H1 (cell line): ENCODE measurements around the gene COX19. TPM values are rescaled to one million over a fixed set of nuclear protein-coding genes. Genes with fewer than 3 reads are reported as not detected.
A peak's percentile ranks its signal among the peaks of the same experiment; 100 is the strongest.

ENCODE experiments used
- CTCF ChIA-PET: fragments of 300-600 bp; sonication (Branson Sonifier 250); formaldehyde crosslinking; loops from one replicate; lab custom pipeline; 2021; ENCODE audit not compliant: partially characterized antibody; lab: Charles Lee
- POLR2A ChIA-PET: fragments of 300-600 bp; sonication (Branson Sonifier 250); formaldehyde crosslinking; loops from one replicate; lab custom pipeline; 2021; ENCODE audit warnings: inconsistent platforms; ENCODE audit not compliant: partially characterized antibody; lab: Charles Lee
- DNase-seq, 2 experiments: peaks; one replicate each; pipeline versions ENCODE4 v3.0.0 to v3.0.0-alpha.2; 2010 to 2022; ENCODE audit warnings: low spot score in 2 of 2, low read depth in 1 of 2, mixed read lengths in 1 of 2
- FAIRE-seq: peaks from 2 replicates; lab custom pipeline; 2011; peaks lifted over from hg19 to GRCh38; lab: Jason Lieb, UNC
- H2AFZ ChIP-seq: 2 replicates; pipeline ENCODE4 v1.8.1; 2012; ENCODE audit warnings: low read length, inconsistent platforms
- H2AK5ac ChIP-seq: 2 replicates; pipeline ENCODE4 v1.6.1; 2013; ENCODE audit warnings: low read depth, low read length
- H2BK120ac ChIP-seq: replicated peaks from 2 replicates; pipeline ENCODE3; 2013; ENCODE audit warnings: low read depth, low read length, inconsistent platforms
- H2BK12ac ChIP-seq: 2 replicates; pipeline ENCODE4 v1.6.1; 2013; ENCODE audit warnings: low read depth, low read length
- H2BK15ac ChIP-seq: 2 replicates; pipeline ENCODE4 v1.6.1; 2013; ENCODE audit warnings: low read length
- H2BK20ac ChIP-seq: 2 replicates; pipeline ENCODE4 v1.6.1; 2013; ENCODE audit warnings: low read length
- H2BK5ac ChIP-seq: 2 replicates; pipeline ENCODE4 v1.6.1; 2013; ENCODE audit warnings: low read depth, low read length
- H3K14ac ChIP-seq: 2 replicates; pipeline ENCODE4 v1.6.1; 2013; ENCODE audit warnings: inconsistent platforms; ENCODE audit not compliant: insufficient read length
- H3K18ac ChIP-seq: 2 replicates; pipeline ENCODE4 v1.6.1; 2013; ENCODE audit warnings: low read length; ENCODE audit errors: extremely low read depth
- H3K23ac ChIP-seq: 2 replicates; pipeline ENCODE4 v1.6.1; 2013; ENCODE audit warnings: inconsistent platforms; ENCODE audit not compliant: insufficient read length
- H3K23me2 ChIP-seq: 2 replicates; pipeline ENCODE4 v1.6.1; 2013; ENCODE audit warnings: low read depth, low read length
- H3K27ac ChIP-seq: 2 replicates; pipeline ENCODE4 v1.6.1; 2011; ENCODE audit warnings: low read depth, low read length, inconsistent platforms
- H3K27me3 ChIP-seq, 4 experiments: replicated peaks in 1 of 4; 1 replicate in 1 of 4; 2 replicates in 3 of 4; pipeline versions ENCODE4 v1.6.1 to v1.8.1; 2011 to 2013; ENCODE audit warnings: low read length in 3 of 4, mild to moderate bottlenecking in 3 of 4, inconsistent platforms in 2 of 4, mixed read lengths in 2 of 4, moderate library complexity in 1 of 4; ENCODE audit not compliant: control insufficient read depth in 3 of 4, insufficient read depth in 3 of 4; ENCODE audit errors: extremely low read depth in 1 of 4
- H3K36me3 ChIP-seq, 4 experiments: 2 replicates each; pipeline versions ENCODE4 v1.6.1 to v1.8.1; 2011 to 2013; ENCODE audit warnings: mild to moderate bottlenecking in 4 of 4, low read length in 3 of 4, moderate library complexity in 2 of 4, control low read depth in 1 of 4, inconsistent platforms in 1 of 4; ENCODE audit not compliant: insufficient read depth in 4 of 4, control insufficient read depth in 2 of 4
- H3K4ac ChIP-seq: replicated peaks from 2 replicates; pipeline ENCODE3; 2013; ENCODE audit warnings: low read length, low read depth, mixed read lengths, inconsistent platforms; ENCODE audit not compliant: insufficient read length
- H3K4me1 ChIP-seq, 4 experiments: replicated peaks in 1 of 4; 1 replicate in 1 of 4; 2 replicates in 3 of 4; pipeline versions ENCODE4 v1.6.1 to v1.8.1; 2011 to 2013; ENCODE audit warnings: low read length in 3 of 4, inconsistent platforms in 2 of 4, mixed read lengths in 1 of 4; ENCODE audit not compliant: insufficient read depth in 4 of 4, control insufficient read depth in 3 of 4
- H3K4me2 ChIP-seq, 2 experiments: 2 replicates each; pipeline versions ENCODE4 v1.6.1 to v1.8.1; 2011 to 2013; ENCODE audit warnings: low read depth in 2 of 2, low read length in 2 of 2, control low read depth in 1 of 2, inconsistent platforms in 1 of 2, mild to moderate bottlenecking in 1 of 2; ENCODE audit not compliant: insufficient read depth in 1 of 2
- H3K4me3 ChIP-seq, 4 experiments: fragments of 200-600, 300-600 bp in 1 of 4; sonication (generic), shearing (Covaris generic), sonication (Bioruptor Twin) in 1 of 4; 2 replicates each; pipeline versions ENCODE4 v1.5.1 to v1.8.1; 2011 to 2016; ENCODE audit warnings: low read length in 4 of 4, low read depth in 3 of 4, control low read depth in 2 of 4, inconsistent platforms in 2 of 4, mild to moderate bottlenecking in 2 of 4, mixed read lengths in 1 of 4, moderate library complexity in 1 of 4; ENCODE audit not compliant: insufficient read depth in 2 of 4; ENCODE audit errors: extremely low read depth in 1 of 4
- H3K56ac ChIP-seq: replicated peaks from 2 replicates; pipeline ENCODE3; 2013; ENCODE audit warnings: low read depth, mild to moderate bottlenecking, mixed read lengths, low read length, inconsistent platforms; ENCODE audit not compliant: insufficient read length
- H3K79me1 ChIP-seq: 2 replicates; pipeline ENCODE4 v1.6.1; 2013; ENCODE audit warnings: low read depth, low read length, control low read depth
- H3K79me2 ChIP-seq, 2 experiments: 2 replicates each; pipeline versions ENCODE4 v1.6.1 to v1.8.1; 2012 to 2013; ENCODE audit warnings: low read length in 2 of 2, mild to moderate bottlenecking in 2 of 2, inconsistent platforms in 1 of 2; ENCODE audit not compliant: insufficient read depth in 2 of 2, control insufficient read depth in 1 of 2
- H3K9ac ChIP-seq, 4 experiments: replicated peaks in 1 of 4; 1 replicate in 1 of 4; 2 replicates in 3 of 4; pipeline versions ENCODE4 v1.6.1 to v1.8.1; 2011 to 2013; ENCODE audit warnings: low read depth in 3 of 4, low read length in 3 of 4, control low read depth in 2 of 4, mild to moderate bottlenecking in 2 of 4, moderate library complexity in 2 of 4, inconsistent platforms in 1 of 4; ENCODE audit errors: extremely low read depth in 1 of 4
- H3K9me3 ChIP-seq, 2 experiments: 2 replicates each; pipeline versions ENCODE4 v1.6.1 to v1.8.1; 2012 to 2013; ENCODE audit warnings: mild to moderate bottlenecking in 2 of 2, moderate library complexity in 2 of 2, control low read depth in 1 of 2, inconsistent platforms in 1 of 2, low read depth in 1 of 2, low read length in 1 of 2, mixed read lengths in 1 of 2; ENCODE audit not compliant: insufficient read depth in 2 of 2
- H4K20me1 ChIP-seq, 2 experiments: replicated peaks in 1 of 2; 2 replicates each; pipeline versions ENCODE3 to v1.8.1; 2011 to 2013; ENCODE audit warnings: inconsistent platforms in 2 of 2, low read length in 2 of 2, mild to moderate bottlenecking in 1 of 2; ENCODE audit not compliant: insufficient read depth in 2 of 2, control insufficient read depth in 1 of 2
- H4K5ac ChIP-seq: 2 replicates; pipeline ENCODE4 v1.6.1; 2013; ENCODE audit warnings: low read length, low read depth, mixed read lengths, inconsistent platforms; ENCODE audit not compliant: insufficient read length
- H4K8ac ChIP-seq: 2 replicates; pipeline ENCODE4 v1.8.0; 2013; ENCODE audit warnings: mild to moderate bottlenecking, moderate library complexity, low read length, inconsistent platforms; ENCODE audit not compliant: insufficient read depth; ENCODE audit errors: extremely low read depth
- H4K91ac ChIP-seq: replicated peaks from 2 replicates; pipeline ENCODE3; 2013; ENCODE audit warnings: low read length, mixed read lengths, inconsistent platforms; ENCODE audit not compliant: insufficient read length
- BACH1 ChIP-seq: IDR thresholded peaks from 2 replicates; pipeline ENCODE4 v1.6.1; 2012; ENCODE audit warnings: low read length, improper control_type of control experiment
- EGR1 ChIP-seq: IDR thresholded peaks from 2 replicates; pipeline ENCODE4 v1.6.1; 2011; ENCODE audit warnings: low read depth, low read length, borderline replicate concordance
- SRF ChIP-seq: IDR thresholded peaks from 2 replicates; pipeline ENCODE4 v1.6.1; 2011; ENCODE audit warnings: mild to moderate bottlenecking, low read depth, low read length, moderate library complexity
- TAF7 ChIP-seq: optimal IDR thresholded peaks from 2 replicates; pipeline ENCODE3; 2011; ENCODE audit warnings: low read depth, mild to moderate bottlenecking, inconsistent platforms, low read length, moderate library complexity, borderline replicate concordance
- ZNF274 ChIP-seq: IDR thresholded peaks from 2 replicates; pipeline ENCODE4 v1.7.0; 2012; ENCODE audit warnings: low read length, borderline replicate concordance; ENCODE audit errors: extremely low read depth
- WGBS, 2 experiments: shearing (Covaris generic) in 1 of 2; methylation state at CpG; one replicate each; pipeline versions ENCODE4 v1.1.6 to v1.1.7; 2013 to 2015; ENCODE audit warnings: low lambda C conversion rate in 2 of 2, mixed read lengths in 2 of 2, inconsistent platforms in 1 of 2, low coverage in 1 of 2, missing lambda C conversion rate in 1 of 2; ENCODE audit not compliant: insufficient replicate concordance in 2 of 2, insufficient coverage in 1 of 2, insufficient read length in 1 of 2; ENCODE audit errors: extremely low coverage in 1 of 2, missing lambda C conversion rate in 1 of 2; 5-methylcytosine and 5-hydroxymethylcytosine counted together
- polyA plus RNA-seq, 7 experiments: library from polyadenylated mRNA; depleted of rRNA in 3 of 7; stranded (reverse) in 5 of 7; unstranded in 2 of 7; fragments of >200 nt in 5 of 7; fragments of 200-250 nt in 2 of 7; gene quantifications; 1 replicate in 5 of 7; 2 replicates in 1 of 7; 4 replicates in 1 of 7; pipeline versions ENCODE4 v1.2.1 to v1.2.3, GENCODE V29; 2011 to 2013; ENCODE audit warnings: missing spikeins in 2 of 7, mixed read lengths in 2 of 7
- total RNA-seq: library from RNA; stranded (reverse); fragmentation: NEBNext Ultra II Directional; extraction: Animal tissue kit (Norgen Biotek cat#: 25700); gene quantifications from 2 replicates; pipeline ENCODE4 v1.2.1, GENCODE V29; 2021

COX19 gene
- total and polyA plus RNA-seq, 2 of the 8 experiments (the other 6 are each of a cell fraction or from before 2014, with no cell fraction given): 3.9 to 7.9 TPM

- CTCF ChIA-PET: interaction anchor here (0.7 to 4.6 kb wide), 12 partner anchors 8 to 98 kb away, joined by 3 to 37 read pairs (median 4); partner anchors contain the start of gene COX19
- 95% methylated on average over 34 of the region's 39 CpGs; no CpG with 5 or more reads in 1 of the 2 experiments for WGBS, 2 experiments
Observed at GRCh38 chr7:967361-968082, 7.8 kb downstream of the COX19 start.

More at GRCh38 chr7:967361-968082, 7.8 kb downstream of the COX19 start:
- DNase-seq: no peak
- peak overlapping the region; percentile 22; the same call in 1 of the 2 replicates for H4K8ac ChIP-seq
- peaks cover 0 to 7% of the 10 kb centered on the region in 2 experiments; a peak in 1 of 4 replicates for H3K79me2 ChIP-seq
- peaks cover 0 to 9% (median under 1%) of the 10 kb centered on the region in 4 experiments; a peak in 3 of 7 replicates for H3K4me1 ChIP-seq
- H4K5ac ChIP-seq: no peak overlapping the region
- peaks cover 4 to 39% (median 19%) of the 10 kb centered on the region in 4 experiments for H3K36me3 ChIP-seq
- FAIRE-seq: no peak
- no peaks in the 10 kb centered on the region for H3K27me3 ChIP-seq
- H2BK20ac ChIP-seq: no peak overlapping the region
- H3K9me3 ChIP-seq: no peaks in the 10 kb centered on the region; a peak in 1 of 4 replicates
- no peak overlapping the region for H2BK15ac ChIP-seq
- no peak overlapping the region for H3K4ac ChIP-seq
- TF ChIP-seq SRF: no peak
- TF ChIP-seq BACH1: no peak
- TF ChIP-seq ZNF274: no peak
- TF ChIP-seq EGR1: no peak
- no peak for TF ChIP-seq TAF7
- no peak overlapping the region for H4K91ac ChIP-seq
- H3K23ac ChIP-seq: no peak overlapping the region
- no peak overlapping the region for H3K56ac ChIP-seq
- no peak overlapping the region for H2BK120ac ChIP-seq
- H3K23me2 ChIP-seq: no peaks in the 10 kb centered on the region
- H2BK12ac ChIP-seq: no peak overlapping the region
- H2BK5ac ChIP-seq: no peak overlapping the region
- no peak overlapping the region for H3K9ac ChIP-seq
- no peak overlapping the region for H3K27ac ChIP-seq
- no peak overlapping the region for H2AK5ac ChIP-seq
- POLR2A ChIA-PET: interaction anchor here (0.9 to 2.1 kb wide), 9 partner anchors 8 to 284 kb away, joined by 3 to 10 read pairs (median 3); partner anchors contain the start of gene COX19
- no peak overlapping the region for H3K4me2 ChIP-seq
- H3K4me3 ChIP-seq: no peak overlapping the region
- no peak overlapping the region for H3K14ac ChIP-seq
- H3K79me1 ChIP-seq: no peaks in the 10 kb centered on the region; the same call in 1 of the 2 replicates
- H2AFZ ChIP-seq: no peak overlapping the region
- no peak overlapping the region for H3K18ac ChIP-seq
- H4K20me1 ChIP-seq: peaks cover 4 to 20% of the 10 kb centered on the region in 2 experiments
